PC-3 (cell line): ENCODE measurements around the gene ZBTB16.

Experiments used
- CTCF ChIP-seq: fragments of 300-600 bp; sonication (generic); conservative IDR thresholded peaks from 2 replicates; pipeline ENCODE4 v1.5.1; 2017; ENCODE audit warnings: antibody characterized with exemption, low read depth, mild to moderate bottlenecking, low read length
- EZH2phosphoT487 ChIP-seq: fragments of 300-600 bp; sonication (generic); IDR thresholded peaks from 2 replicates; pipeline ENCODE4 v1.6.1; 2018; ENCODE audit warnings: mild to moderate bottlenecking, antibody characterized with exemption, low read length, borderline replicate concordance

GRCh38 chr11:114064216-114064615, 4.7 kb downstream of the ZBTB16 start:
- TF ChIP-seq CTCF (no peak), EZH2phosphoT487 (no peak)
